ENCODE results near the gene ZNF646. TPM values are rescaled to one million over a fixed set of nuclear protein-coding genes. Genes with fewer than 3 reads are reported as not detected.
A peak's percentile ranks its signal among the peaks of the same experiment; 100 is the strongest.

ZNF646 gene
- total and polyA plus RNA-seq, 2 of the 13 experiments (the other 11 are each of a cell fraction or from before 2014, with no cell fraction given) = 3.4 to 10.9 TPM

GRCh38 chr16:31063843-31064611 lies 10.2 kb upstream of the ZNF646 start (continued):
- no peak for TF ChIP-seq ZNF629 (CRISPR knock-in tag; conservative IDR thresholded peaks at IDR 0.05)
- TF ChIP-seq ZNF17 (CRISPR knock-in tag; IDR thresholded peaks at IDR 0.05) = no peak
- no peak for TF ChIP-seq MEIS1 (CRISPR knock-in tag; IDR thresholded peaks at IDR 0.05; ENCODE audit: borderline replicate concordance)
- TF ChIP-seq CEBPG (CRISPR knock-in tag; IDR thresholded peaks at IDR 0.05) = no peak
- peak; percentile 30; the same call in 1 of the 2 replicates for TF ChIP-seq RBFOX2 (IDR thresholded peaks at IDR 0.05; ENCODE audit: low read depth, low read length)
- peak; percentile 70 for TF ChIP-seq AGO2 (optimal IDR thresholded peaks at IDR 0.05; ENCODE audit: low read depth, low read length)

GRCh38 chr16:31064882-31065461 lies 9.2 kb upstream of the ZNF646 start:
- POLR2A ChIA-PET = no interaction called here
- in situ Hi-C loops (cut with HindIII; ENCODE audit: extremely low pct_ligation_motif_present, low pct_unique_long_range_greater_than_20kb) = no loop called here
- TF ChIP-seq FOSL1 (CRISPR knock-in tag; IDR thresholded peaks at IDR 0.05; ENCODE audit: borderline replicate concordance) (no peak), CSRNP2 (CRISPR knock-in tag; conservative IDR thresholded peaks at IDR 0.05; ENCODE audit: low read depth) (no peak), NR2C2 (CRISPR knock-in tag; IDR thresholded peaks at IDR 0.05; ENCODE audit: borderline replicate concordance) (no peak), ATAD3A (CRISPR knock-in tag; IDR thresholded peaks at IDR 0.05) (no peak), ZNF788 (CRISPR knock-in tag; IDR thresholded peaks at IDR 0.05; ENCODE audit: borderline replicate concordance) (no peak), IKZF1 (IDR thresholded peaks at IDR 0.05) (no peak), ZNF782 (CRISPR knock-in tag; IDR thresholded peaks at IDR 0.05; ENCODE audit: borderline replicate concordance) (no peak), NFYB (CRISPR knock-in tag; IDR thresholded peaks at IDR 0.05) (no peak), GABPB1 (CRISPR knock-in tag; IDR thresholded peaks at IDR 0.05) (no peak), PBX3 (CRISPR knock-in tag; IDR thresholded peaks at IDR 0.05; ENCODE audit: borderline replicate concordance) (no peak), DZIP1 (CRISPR knock-in tag; IDR thresholded peaks at IDR 0.05) (no peak), FOXO1 (CRISPR knock-in tag; IDR thresholded peaks at IDR 0.05) (no peak), ARNTL (CRISPR knock-in tag; IDR thresholded peaks at IDR 0.05) (no peak)

More at GRCh38 chr16:31064882-31065461, 9.2 kb upstream of the ZNF646 start:
- WGBS (ENCODE audit: low lambda C conversion rate) = 96% methylated on average over 4 of the region's 4 CpGs
- H4K20me1 ChIP-seq (ENCODE audit: insufficient read depth, low read length) = no peaks in the 10 kb centered on the region
- no peak overlapping the region for H3K4me2 ChIP-seq (ENCODE audit: low read depth, low read length)
- H3K27me3 ChIP-seq (ENCODE audit: control insufficient read depth in 1 of 2, insufficient read depth in 2 of 2, low read length in 2 of 2) = no peaks in the 10 kb centered on the region
- no peak overlapping the region for H2AFZ ChIP-seq (ENCODE audit: low read length)
- no peak overlapping the region for H3K4me3 ChIP-seq (replicated peaks in 1 of 3; ENCODE audit: insufficient read depth in 1 of 3, low read depth in 2 of 3, low read length in 3 of 3)
- H3K9ac ChIP-seq (ENCODE audit: insufficient read depth, low read depth, low read length) = no peak overlapping the region
- no TSS peak for BruUV-seq (replicated peaks)
- H3K27ac ChIP-seq (ENCODE audit: extremely low read length, insufficient read depth, low read length) = no peak overlapping the region
- FAIRE-seq (no peak), DNase-seq (ENCODE audit: low spot score) (no peak), ATAC-seq (no peak)
- peaks cover 14 to 29% of the 10 kb centered on the region in 2 experiments; a peak in 4 of 5 replicates for H3K36me3 ChIP-seq (replicated peaks in 1 of 2; ENCODE audit: control insufficient read depth in 1 of 2, insufficient read depth in 2 of 2, low read length in 2 of 2)
- no peaks in the 10 kb centered on the region for H3K4me1 ChIP-seq (ENCODE audit: insufficient read depth, low read length)
- CTCF ChIA-PET (ENCODE audit: low intra/inter-chr PET ratio, low total read pairs) = no interaction called here
- H3K9me3 ChIP-seq (ENCODE audit: low read length) = no peaks in the 10 kb centered on the region
- intact Hi-C loops (cut with micrococcal nuclease; ENCODE audit: unreplicated experiment) = no loop called here
- H3K79me2 ChIP-seq (ENCODE audit: insufficient read depth, low read length) = peaks cover 24% of the 10 kb centered on the region
